Measurements from ENCODE around the gene RIT2. TPM values are rescaled to one million over a fixed set of nuclear protein-coding genes. Genes with fewer than 3 reads are reported as not detected.

RIT2 gene
- total and polyA plus RNA-seq, 5 donors: not detected

- intact Hi-C loops (cut with DNase I): no loop called here
- H3K9me3 ChIP-seq (ENCODE audit: control insufficient read depth, low read length): no peaks in the 10 kb centered on the region
- H3K4me1 ChIP-seq (ENCODE audit: control insufficient read depth, insufficient read depth, low read length): no peaks in the 10 kb centered on the region
- WGBS: 83% methylated on average over 2 of the region's 2 CpGs
- H3K4me3 ChIP-seq (ENCODE audit: low read length): no peak overlapping the region
- H3K27me3 ChIP-seq (ENCODE audit: control insufficient read depth, insufficient read depth): no peaks in the 10 kb centered on the region
- DNase-seq (no peak), ATAC-seq (no peak)
- H3K27ac ChIP-seq (ENCODE audit: low read length): no peak overlapping the region
Measured at GRCh38 chr18:42784632-42785031, 330.9 kb downstream of the RIT2 start.

DNA sequence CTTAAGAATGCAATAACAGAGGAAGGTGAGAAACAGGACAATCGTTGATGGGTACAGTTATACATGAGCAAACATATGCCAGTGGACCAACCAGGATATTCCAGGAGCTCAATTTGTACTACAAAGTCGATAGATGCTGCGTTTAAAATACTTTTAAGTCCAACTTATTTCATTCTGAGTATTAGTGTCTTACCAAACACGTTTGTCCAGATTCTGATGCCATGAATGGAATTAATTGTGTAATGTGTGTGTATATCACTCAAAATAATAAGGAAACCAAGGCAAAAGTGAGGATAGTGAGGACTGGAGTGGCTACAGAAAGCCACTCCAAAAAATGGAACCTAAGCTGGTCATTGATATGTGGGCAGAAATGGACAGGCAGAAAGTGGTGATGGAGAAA, 332.6 kb downstream of the RIT2 start:
- intact Hi-C loops (cut with DNase I): no loop called here
- WGBS: 79% methylated on average over 4 of the region's 4 CpGs
- no peak for ATAC-seq
- H3K4me3 ChIP-seq (ENCODE audit: low read length): no peak overlapping the region
- H3K4me1 ChIP-seq (ENCODE audit: control insufficient read depth, insufficient read depth, low read length): no peaks in the 10 kb centered on the region
- no peaks in the 10 kb centered on the region for H3K9me3 ChIP-seq (ENCODE audit: control insufficient read depth, low read length)
- no peak overlapping the region for H3K27ac ChIP-seq (ENCODE audit: low read length)
- no peak for DNase-seq
- no peaks in the 10 kb centered on the region for H3K27me3 ChIP-seq (ENCODE audit: control insufficient read depth, insufficient read depth)

DNA sequence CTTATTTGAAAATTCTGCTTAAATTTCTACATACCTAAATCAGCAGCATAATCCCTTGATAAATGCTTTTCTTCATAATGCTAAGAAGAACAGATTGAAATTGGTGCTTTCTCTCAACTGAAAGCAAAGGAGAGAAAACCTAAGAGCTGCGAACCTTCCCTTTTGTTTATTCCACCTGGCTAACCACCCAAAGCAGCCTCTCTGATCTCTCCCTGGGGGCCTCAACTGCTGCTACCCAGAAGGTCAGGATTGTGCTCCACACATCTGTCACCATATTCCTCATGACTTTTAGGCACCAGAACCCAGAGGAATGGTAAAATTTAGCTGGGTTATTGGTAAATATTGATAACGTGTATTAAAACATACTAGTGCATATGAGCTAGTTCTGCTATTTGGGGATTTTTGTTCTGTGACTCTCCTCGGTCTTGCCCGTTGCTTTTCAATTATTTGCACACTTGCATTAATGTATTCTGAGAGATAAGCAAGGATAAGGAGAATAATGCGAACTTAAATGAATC, 334.1 kb downstream of the RIT2 start:
- intact Hi-C loops (cut with DNase I): no loop called here
- 80% methylated on average over 5 of the region's 5 CpGs for WGBS
- H3K9me3 ChIP-seq (ENCODE audit: control insufficient read depth, low read length): no peaks in the 10 kb centered on the region
- H3K27ac ChIP-seq (ENCODE audit: low read length): no peak overlapping the region
- H3K4me1 ChIP-seq (ENCODE audit: control insufficient read depth, insufficient read depth, low read length): no peaks in the 10 kb centered on the region
- no peaks in the 10 kb centered on the region for H3K27me3 ChIP-seq (ENCODE audit: control insufficient read depth, insufficient read depth)
- DNase-seq: no peak
- H3K4me3 ChIP-seq (ENCODE audit: low read length): no peak overlapping the region
- ATAC-seq: no peak

- DNase-seq (no peak), ATAC-seq (no peak)
- intact Hi-C loops (cut with DNase I): no loop called here
Measured at GRCh38 chr18:42780171-42780570, 335.3 kb downstream of the RIT2 start.

GRCh38 chr18:42778445-42779042, 336.9 kb downstream of the RIT2 start:
- DNase-seq: no peak
- H3K27ac ChIP-seq (ENCODE audit: low read length): no peak overlapping the region
- H3K27me3 ChIP-seq (ENCODE audit: control insufficient read depth, insufficient read depth): no peaks in the 10 kb centered on the region
- no peak for ATAC-seq
- H3K4me1 ChIP-seq (ENCODE audit: control insufficient read depth, insufficient read depth, low read length): no peaks in the 10 kb centered on the region
- H3K9me3 ChIP-seq (ENCODE audit: control insufficient read depth, low read length): no peaks in the 10 kb centered on the region
- WGBS: 61% methylated on average over 4 of the region's 4 CpGs
- no peak overlapping the region for H3K4me3 ChIP-seq (ENCODE audit: low read length)
- intact Hi-C loops (cut with DNase I): no loop called here

More at GRCh38 chr18:42780171-42780570, 335.3 kb downstream of the RIT2 start:
- H3K27me3 ChIP-seq (ENCODE audit: control insufficient read depth, insufficient read depth): no peaks in the 10 kb centered on the region
- H3K4me3 ChIP-seq (ENCODE audit: low read length): no peak overlapping the region
- H3K27ac ChIP-seq (ENCODE audit: low read length): no peak overlapping the region
- no peaks in the 10 kb centered on the region for H3K4me1 ChIP-seq (ENCODE audit: control insufficient read depth, insufficient read depth, low read length)
- H3K9me3 ChIP-seq (ENCODE audit: control insufficient read depth, low read length): no peaks in the 10 kb centered on the region

DNA sequence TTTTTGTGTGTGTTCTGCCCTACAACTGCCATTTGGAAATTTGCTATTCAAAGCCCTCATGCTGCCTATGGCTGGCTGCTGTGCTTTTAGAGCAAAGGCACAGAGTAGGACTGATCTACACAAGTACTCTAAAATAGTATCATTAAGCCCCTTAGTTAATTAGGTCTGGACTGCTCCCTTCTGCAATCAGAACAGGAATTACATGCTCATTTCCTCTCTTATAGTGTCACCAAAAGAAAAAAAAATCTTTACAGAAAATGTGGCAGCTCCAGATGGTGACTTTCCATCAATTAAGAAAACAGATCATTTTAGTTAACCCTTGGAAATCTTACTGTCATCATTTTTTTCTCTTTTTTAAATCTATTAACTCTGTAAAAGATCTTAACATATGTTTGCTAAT, 337.5 kb downstream of the RIT2 start:
- Histone ChIP-seq H3K9me3 (ENCODE audit: control insufficient read depth, low read length) (no peaks in the 10 kb centered on the region), H3K4me3 (ENCODE audit: low read length) (no peak overlapping the region), H3K27me3 (ENCODE audit: control insufficient read depth, insufficient read depth) (no peaks in the 10 kb centered on the region), H3K27ac (ENCODE audit: low read length) (no peak overlapping the region), H3K4me1 (ENCODE audit: control insufficient read depth, insufficient read depth, low read length) (no peaks in the 10 kb centered on the region)
- intact Hi-C loops (cut with DNase I): no loop called here
- DNase-seq: no peak
- no peak for ATAC-seq

- H3K27me3 ChIP-seq (ENCODE audit: control insufficient read depth, insufficient read depth): no peaks in the 10 kb centered on the region
- no peak for ATAC-seq
- intact Hi-C loops (cut with DNase I): no loop called here
- no peak overlapping the region for H3K27ac ChIP-seq (ENCODE audit: low read length)
- no peak overlapping the region for H3K4me3 ChIP-seq (ENCODE audit: low read length)
- H3K4me1 ChIP-seq (ENCODE audit: control insufficient read depth, insufficient read depth, low read length): no peaks in the 10 kb centered on the region
- H3K9me3 ChIP-seq (ENCODE audit: control insufficient read depth, low read length): no peaks in the 10 kb centered on the region
- no peak for DNase-seq
- WGBS: 18% methylated on average over 1 of the region's 1 CpG
Measured at GRCh38 chr18:42773870-42774269, 341.6 kb downstream of the RIT2 start.

DNA sequence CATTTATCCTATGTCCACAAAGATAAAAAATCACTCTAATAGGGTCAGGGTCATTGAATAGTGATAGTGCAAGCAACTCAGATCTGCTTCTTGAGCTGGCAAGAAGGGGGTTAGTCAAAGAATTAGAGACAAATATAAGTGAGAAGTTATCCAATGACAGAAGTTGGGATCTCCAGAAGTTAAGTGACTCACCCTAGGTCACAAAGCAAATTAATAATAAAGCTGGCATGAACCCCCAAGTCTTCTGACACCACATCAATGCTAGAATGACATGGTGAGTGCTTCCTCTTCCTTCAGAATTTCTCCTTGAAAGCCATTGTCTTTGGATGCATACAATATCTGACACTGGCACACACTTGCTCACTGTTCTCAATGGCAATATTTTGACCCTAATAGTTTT, 343.5 kb downstream of the RIT2 start:
- ATAC-seq (no peak), DNase-seq (no peak)
- H3K27ac ChIP-seq (ENCODE audit: low read length): no peak overlapping the region
- intact Hi-C loops (cut with DNase I): no loop called here
- no peaks in the 10 kb centered on the region for H3K9me3 ChIP-seq (ENCODE audit: control insufficient read depth, low read length)
- no peaks in the 10 kb centered on the region for H3K27me3 ChIP-seq (ENCODE audit: control insufficient read depth, insufficient read depth)
- H3K4me1 ChIP-seq (ENCODE audit: control insufficient read depth, insufficient read depth, low read length): no peaks in the 10 kb centered on the region
- H3K4me3 ChIP-seq (ENCODE audit: low read length): no peak overlapping the region

- intact Hi-C loops (cut with DNase I): no loop called here
- DNase-seq (no peak), ATAC-seq (no peak)
- H3K27ac ChIP-seq (ENCODE audit: low read length): no peak overlapping the region
- WGBS: 31% methylated on average over 2 of the region's 2 CpGs
- no peaks in the 10 kb centered on the region for H3K4me1 ChIP-seq (ENCODE audit: control insufficient read depth, insufficient read depth, low read length)
- H3K4me3 ChIP-seq (ENCODE audit: low read length): no peak overlapping the region
- H3K27me3 ChIP-seq (ENCODE audit: control insufficient read depth, insufficient read depth): no peaks in the 10 kb centered on the region
- H3K9me3 ChIP-seq (ENCODE audit: control insufficient read depth, low read length): no peaks in the 10 kb centered on the region
Measured at GRCh38 chr18:42765302-42765701, 350.2 kb downstream of the RIT2 start.

DNA sequence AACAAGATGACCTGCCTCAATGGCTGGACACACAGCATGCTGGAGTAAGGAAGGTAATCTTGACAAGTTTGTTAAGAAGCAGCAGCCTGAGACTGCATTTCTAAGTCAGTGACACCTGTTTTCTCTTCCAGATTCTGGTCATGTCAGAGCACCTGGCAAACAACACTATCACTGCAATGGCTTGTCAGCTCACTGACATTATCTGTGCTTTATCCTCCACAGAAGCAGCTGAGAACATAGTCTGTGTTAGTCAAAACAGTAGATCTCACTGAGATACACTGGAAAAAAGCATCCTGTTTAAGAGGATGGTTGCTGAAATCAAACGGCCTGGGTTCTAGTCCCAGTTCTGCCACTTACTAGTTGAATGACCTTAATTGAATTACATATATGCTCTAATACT, 355.2 kb downstream of the RIT2 start:
- H3K4me3 ChIP-seq (ENCODE audit: low read length): no peak overlapping the region
- no peaks in the 10 kb centered on the region for H3K4me1 ChIP-seq (ENCODE audit: control insufficient read depth, insufficient read depth, low read length)
- H3K27ac ChIP-seq (ENCODE audit: low read length): no peak overlapping the region
- ATAC-seq: no peak
- DNase-seq: no peak
- intact Hi-C loops (cut with DNase I): no loop called here
- WGBS: 51% methylated on average over 1 of the region's 1 CpG
- H3K9me3 ChIP-seq (ENCODE audit: control insufficient read depth, low read length): no peaks in the 10 kb centered on the region
- no peaks in the 10 kb centered on the region for H3K27me3 ChIP-seq (ENCODE audit: control insufficient read depth, insufficient read depth)

DNA sequence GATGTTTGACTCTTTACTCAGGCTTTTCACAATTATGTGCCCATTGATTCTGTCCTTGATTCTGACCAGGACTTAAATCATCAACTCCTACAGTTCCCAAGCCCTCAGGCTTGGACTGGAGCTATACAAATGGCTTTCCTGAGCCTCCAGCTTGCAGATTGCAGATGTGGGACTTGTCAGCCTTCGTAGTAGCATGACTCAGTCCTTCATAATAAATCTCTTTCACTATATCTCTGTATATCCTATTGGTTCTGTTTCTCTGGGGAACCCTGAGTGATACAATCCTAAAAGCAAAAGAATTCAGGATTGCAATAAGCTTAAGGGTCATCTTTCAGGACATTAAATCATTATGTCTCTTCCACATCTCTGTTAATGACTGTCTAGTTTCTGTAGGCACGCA, 356.6 kb downstream of the RIT2 start:
- DNase-seq: no peak
- intact Hi-C loops (cut with DNase I): no loop called here

DNA sequence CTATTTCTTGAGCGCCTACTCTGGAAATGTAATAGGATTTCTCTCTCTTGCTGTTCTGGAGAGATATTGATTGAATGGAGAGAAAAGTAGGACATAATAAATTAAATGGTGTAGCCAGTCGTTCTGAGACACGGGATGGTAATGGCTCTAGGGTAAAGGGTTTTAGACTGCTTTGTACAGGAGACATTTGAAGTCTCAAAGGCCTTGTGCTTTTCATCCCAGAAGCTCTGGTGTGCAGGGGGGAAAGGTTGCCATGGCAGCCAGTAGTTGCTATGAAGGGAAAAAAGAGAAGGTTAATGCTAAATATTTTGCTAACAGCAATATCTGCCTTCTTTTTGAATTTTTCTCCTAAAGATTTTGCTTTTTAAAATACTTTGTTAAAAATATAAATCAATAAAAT, 359.3 kb downstream of the RIT2 start:
- ATAC-seq: no peak
- Histone ChIP-seq H3K4me1 (ENCODE audit: control insufficient read depth, insufficient read depth, low read length) (no peaks in the 10 kb centered on the region), H3K9me3 (ENCODE audit: control insufficient read depth, low read length) (no peaks in the 10 kb centered on the region), H3K4me3 (ENCODE audit: low read length) (no peak overlapping the region), H3K27ac (ENCODE audit: low read length) (no peak overlapping the region), H3K27me3 (ENCODE audit: control insufficient read depth, insufficient read depth) (no peaks in the 10 kb centered on the region)
- intact Hi-C loops (cut with DNase I): no loop called here
- no peak for DNase-seq
- WGBS: 86% methylated on average over 3 of the region's 3 CpGs

More for the DNA sequence above, 356.6 kb downstream of the RIT2 start:
- WGBS: 78% methylated on average over 2 of the region's 2 CpGs
- Histone ChIP-seq H3K4me3 (ENCODE audit: low read length) (no peak overlapping the region), H3K9me3 (ENCODE audit: control insufficient read depth, low read length) (no peaks in the 10 kb centered on the region), H3K27me3 (ENCODE audit: control insufficient read depth, insufficient read depth) (no peaks in the 10 kb centered on the region), H3K4me1 (ENCODE audit: control insufficient read depth, insufficient read depth, low read length) (no peaks in the 10 kb centered on the region), H3K27ac (ENCODE audit: low read length) (no peak overlapping the region)
- ATAC-seq: no peak

All from right cardiac atrium (tissue), 5 donors.